Measurements from ENCODE around the gene PKD2L2.

PKD2L2 gene

GRCh38 chr5:137896560-137896959 is 7.3 kb downstream of the PKD2L2 start:
- DNase-seq (ENCODE audit: low read depth in 1 of 2, low spot score in 1 of 2): no peak
- Histone ChIP-seq H3K27ac (replicated peaks) (no peak overlapping the region), H3K27me3 (ENCODE audit: insufficient read depth, poor library complexity, severe bottlenecking) (no peaks in the 10 kb centered on the region), H3K4me3 (replicated peaks; ENCODE audit: insufficient read depth, low read length) (no peak overlapping the region)
- TF ChIP-seq CTCF (IDR thresholded peaks at IDR 0.05; ENCODE audit: insufficient read depth, low read length) (no peak), SPI1 (IDR thresholded peaks at IDR 0.05; ENCODE audit: borderline replicate concordance, low read depth) (no peak), GABPA (IDR thresholded peaks at IDR 0.05; ENCODE audit: low read depth) (no peak), POLR2AphosphoS5 (IDR thresholded peaks at IDR 0.05; ENCODE audit: low read depth) (no peak)
- TF ChIP-seq, protein P1, sequence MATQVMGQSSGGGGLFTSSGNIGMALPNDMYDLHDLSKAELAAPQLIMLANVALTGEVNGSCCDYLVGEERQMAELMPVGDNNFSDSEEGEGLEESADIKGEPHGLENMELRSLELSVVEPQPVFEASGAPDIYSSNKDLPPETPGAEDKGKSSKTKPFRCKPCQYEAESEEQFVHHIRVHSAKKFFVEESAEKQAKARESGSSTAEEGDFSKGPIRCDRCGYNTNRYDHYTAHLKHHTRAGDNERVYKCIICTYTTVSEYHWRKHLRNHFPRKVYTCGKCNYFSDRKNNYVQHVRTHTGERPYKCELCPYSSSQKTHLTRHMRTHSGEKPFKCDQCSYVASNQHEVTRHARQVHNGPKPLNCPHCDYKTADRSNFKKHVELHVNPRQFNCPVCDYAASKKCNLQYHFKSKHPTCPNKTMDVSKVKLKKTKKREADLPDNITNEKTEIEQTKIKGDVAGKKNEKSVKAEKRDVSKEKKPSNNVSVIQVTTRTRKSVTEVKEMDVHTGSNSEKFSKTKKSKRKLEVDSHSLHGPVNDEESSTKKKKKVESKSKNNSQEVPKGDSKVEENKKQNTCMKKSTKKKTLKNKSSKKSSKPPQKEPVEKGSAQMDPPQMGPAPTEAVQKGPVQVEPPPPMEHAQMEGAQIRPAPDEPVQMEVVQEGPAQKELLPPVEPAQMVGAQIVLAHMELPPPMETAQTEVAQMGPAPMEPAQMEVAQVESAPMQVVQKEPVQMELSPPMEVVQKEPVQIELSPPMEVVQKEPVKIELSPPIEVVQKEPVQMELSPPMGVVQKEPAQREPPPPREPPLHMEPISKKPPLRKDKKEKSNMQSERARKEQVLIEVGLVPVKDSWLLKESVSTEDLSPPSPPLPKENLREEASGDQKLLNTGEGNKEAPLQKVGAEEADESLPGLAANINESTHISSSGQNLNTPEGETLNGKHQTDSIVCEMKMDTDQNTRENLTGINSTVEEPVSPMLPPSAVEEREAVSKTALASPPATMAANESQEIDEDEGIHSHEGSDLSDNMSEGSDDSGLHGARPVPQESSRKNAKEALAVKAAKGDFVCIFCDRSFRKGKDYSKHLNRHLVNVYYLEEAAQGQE (IDR thresholded peaks at IDR 0.05; ENCODE audit: insufficient replicate concordance, low read depth): no peak

DNA sequence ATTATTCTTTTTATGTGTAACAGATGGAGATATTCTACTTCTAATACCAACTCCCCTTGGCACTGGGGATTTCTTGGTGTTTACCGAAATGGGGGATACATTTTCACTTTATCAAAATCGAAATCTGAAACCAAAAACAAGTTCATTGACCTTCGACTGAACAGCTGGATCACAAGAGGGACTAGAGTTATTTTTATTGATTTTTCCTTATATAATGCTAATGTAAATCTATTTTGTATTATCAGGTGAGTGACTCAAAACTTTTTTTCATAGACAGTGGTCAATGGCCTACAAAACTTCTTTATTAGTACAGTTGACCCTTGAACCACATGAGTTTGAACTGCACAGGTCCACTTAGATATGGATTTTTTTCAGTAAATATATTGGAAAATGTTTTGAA is 10.2 kb downstream of the PKD2L2 start:
- no peak for DNase-seq (ENCODE audit: low read depth in 1 of 2, low spot score in 1 of 2)
- Histone ChIP-seq H3K27me3 (ENCODE audit: insufficient read depth, poor library complexity, severe bottlenecking) (no peaks in the 10 kb centered on the region), H3K27ac (replicated peaks) (no peak overlapping the region), H3K4me3 (replicated peaks; ENCODE audit: insufficient read depth, low read length) (no peak overlapping the region)
- TF ChIP-seq CTCF (IDR thresholded peaks at IDR 0.05; ENCODE audit: insufficient read depth, low read length): no peak
- TF ChIP-seq, protein P1 (IDR thresholded peaks at IDR 0.05; ENCODE audit: insufficient replicate concordance, low read depth): no peak
- TF ChIP-seq GABPA (IDR thresholded peaks at IDR 0.05; ENCODE audit: low read depth): no peak
- no peak for TF ChIP-seq SPI1 (IDR thresholded peaks at IDR 0.05; ENCODE audit: borderline replicate concordance, low read depth)
- TF ChIP-seq POLR2AphosphoS5 (IDR thresholded peaks at IDR 0.05; ENCODE audit: low read depth): no peak

- TF ChIP-seq, protein P1 (IDR thresholded peaks at IDR 0.05; ENCODE audit: insufficient replicate concordance, low read depth): no peak
- TF ChIP-seq CTCF (IDR thresholded peaks at IDR 0.05; ENCODE audit: insufficient read depth, low read length): no peak
- Histone ChIP-seq H3K27ac (replicated peaks) (no peak overlapping the region), H3K4me3 (replicated peaks; ENCODE audit: insufficient read depth, low read length) (no peak overlapping the region)
These were observed 12.0 kb downstream of the PKD2L2 start for GRCh38 chr5:137901011-137901817.

More at GRCh38 chr5:137901011-137901817, 12.0 kb downstream of the PKD2L2 start:
- H3K27me3 ChIP-seq (ENCODE audit: insufficient read depth, poor library complexity, severe bottlenecking): no peaks in the 10 kb centered on the region
- no peak for DNase-seq (ENCODE audit: low read depth in 1 of 2, low spot score in 1 of 2)

Measured in HL-60 (cell line).